ENCODE data around the gene CDK18.

DNA sequence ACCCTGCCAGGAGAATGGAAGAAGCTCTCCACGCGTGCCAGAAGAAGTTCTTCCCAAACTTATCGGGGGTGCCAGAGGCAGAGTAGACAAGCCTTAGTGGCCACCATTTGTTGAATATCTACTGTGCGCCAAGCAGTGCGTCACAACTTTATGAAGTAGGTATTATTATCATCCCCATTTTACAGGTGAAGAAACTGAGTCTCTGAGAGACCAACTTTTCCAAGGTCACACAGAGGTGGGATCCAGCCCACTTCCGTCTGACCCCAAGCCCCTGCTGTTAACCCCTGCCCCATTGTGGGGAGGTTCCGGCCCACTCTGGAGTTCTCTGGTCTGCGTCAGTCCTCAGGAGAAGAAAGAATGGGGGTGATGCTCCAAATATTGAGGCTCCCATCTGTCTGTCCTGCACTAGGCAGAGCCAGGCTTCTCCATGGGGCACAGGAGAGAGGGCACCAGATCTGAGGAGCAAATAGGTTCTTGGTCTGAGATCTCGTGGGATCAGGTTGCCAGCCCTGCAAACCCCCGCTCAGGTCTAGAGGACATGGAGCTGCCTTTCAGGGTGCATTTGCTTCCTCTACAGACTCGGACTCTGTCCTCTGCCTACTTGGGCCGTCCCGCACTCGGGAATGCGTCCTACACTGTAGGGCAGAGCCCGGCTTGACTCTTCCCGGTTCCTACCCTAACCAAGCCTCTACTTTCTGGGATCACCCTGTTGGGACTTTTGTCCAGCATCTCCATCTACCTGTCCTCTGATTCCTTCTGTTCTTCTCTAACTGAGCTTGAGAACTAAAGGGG lies 2.1 kb downstream of the CDK18 start:
- TF ChIP-seq TAF1 (IDR thresholded peaks at IDR 0.05; ENCODE audit: borderline replicate concordance, insufficient read depth, low read length): no peak
- TF ChIP-seq POLR2AphosphoS5 (IDR thresholded peaks at IDR 0.05; ENCODE audit: low read depth, low read length): no peak
- TF ChIP-seq, protein P1, sequence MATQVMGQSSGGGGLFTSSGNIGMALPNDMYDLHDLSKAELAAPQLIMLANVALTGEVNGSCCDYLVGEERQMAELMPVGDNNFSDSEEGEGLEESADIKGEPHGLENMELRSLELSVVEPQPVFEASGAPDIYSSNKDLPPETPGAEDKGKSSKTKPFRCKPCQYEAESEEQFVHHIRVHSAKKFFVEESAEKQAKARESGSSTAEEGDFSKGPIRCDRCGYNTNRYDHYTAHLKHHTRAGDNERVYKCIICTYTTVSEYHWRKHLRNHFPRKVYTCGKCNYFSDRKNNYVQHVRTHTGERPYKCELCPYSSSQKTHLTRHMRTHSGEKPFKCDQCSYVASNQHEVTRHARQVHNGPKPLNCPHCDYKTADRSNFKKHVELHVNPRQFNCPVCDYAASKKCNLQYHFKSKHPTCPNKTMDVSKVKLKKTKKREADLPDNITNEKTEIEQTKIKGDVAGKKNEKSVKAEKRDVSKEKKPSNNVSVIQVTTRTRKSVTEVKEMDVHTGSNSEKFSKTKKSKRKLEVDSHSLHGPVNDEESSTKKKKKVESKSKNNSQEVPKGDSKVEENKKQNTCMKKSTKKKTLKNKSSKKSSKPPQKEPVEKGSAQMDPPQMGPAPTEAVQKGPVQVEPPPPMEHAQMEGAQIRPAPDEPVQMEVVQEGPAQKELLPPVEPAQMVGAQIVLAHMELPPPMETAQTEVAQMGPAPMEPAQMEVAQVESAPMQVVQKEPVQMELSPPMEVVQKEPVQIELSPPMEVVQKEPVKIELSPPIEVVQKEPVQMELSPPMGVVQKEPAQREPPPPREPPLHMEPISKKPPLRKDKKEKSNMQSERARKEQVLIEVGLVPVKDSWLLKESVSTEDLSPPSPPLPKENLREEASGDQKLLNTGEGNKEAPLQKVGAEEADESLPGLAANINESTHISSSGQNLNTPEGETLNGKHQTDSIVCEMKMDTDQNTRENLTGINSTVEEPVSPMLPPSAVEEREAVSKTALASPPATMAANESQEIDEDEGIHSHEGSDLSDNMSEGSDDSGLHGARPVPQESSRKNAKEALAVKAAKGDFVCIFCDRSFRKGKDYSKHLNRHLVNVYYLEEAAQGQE (IDR thresholded peaks at IDR 0.05; ENCODE audit: insufficient read depth in 1 of 2, low read depth in 2 of 2, low read length in 2 of 2): no peak
- TF ChIP-seq SIN3A (IDR thresholded peaks at IDR 0.05; ENCODE audit: borderline replicate concordance, insufficient read depth, low read length): no peak

All from PFSK-1 (cell line).